ENCODE results near the gene PIP5K1C. TPM values are rescaled to one million over a fixed set of nuclear protein-coding genes. Genes with fewer than 3 reads are reported as not detected.

PIP5K1C gene
- total and polyA plus RNA-seq, 9 of the 15 experiments (the other 6 are each of a cell fraction or from before 2014, with no cell fraction given): 0.38 to 22.1 (median 4.1) TPM

DNA sequence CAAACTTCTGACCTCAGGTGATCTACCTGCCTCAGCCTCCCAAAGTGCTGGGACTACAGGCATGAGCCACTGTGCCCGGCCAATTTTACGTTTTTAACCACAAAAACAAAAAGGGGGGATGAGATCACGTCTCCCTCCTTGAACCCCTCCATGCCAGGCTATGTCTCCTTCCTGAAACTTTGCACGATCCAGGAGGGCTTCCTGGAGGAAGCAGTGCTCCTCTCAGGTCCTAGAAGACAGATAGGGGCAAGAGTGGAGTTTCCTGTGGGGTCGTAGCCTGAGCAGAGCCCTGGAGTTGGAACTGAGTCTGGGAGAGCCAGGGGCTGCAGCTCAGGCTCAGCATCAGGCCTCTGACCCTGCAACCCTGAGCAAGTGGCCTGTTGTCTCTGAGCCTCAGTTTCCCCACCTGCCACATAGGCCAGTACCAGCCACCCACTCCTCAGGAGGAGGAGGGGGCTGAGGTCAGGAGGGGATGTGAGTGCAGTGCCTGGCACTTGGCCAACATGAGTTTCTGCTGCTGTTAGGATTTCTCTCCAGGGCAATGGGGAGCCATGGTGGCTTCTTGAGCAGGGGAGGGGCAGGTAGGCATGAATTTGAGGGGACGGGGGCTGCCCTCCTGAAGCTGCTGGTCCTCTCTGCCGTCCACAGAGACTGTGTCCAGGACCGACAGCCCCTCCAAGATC lies 45.2 kb upstream of the PIP5K1C start:
- no peaks in the 10 kb centered on the region for H4K20me1 ChIP-seq (replicated peaks; ENCODE audit: control insufficient read depth, insufficient read depth, low read length)
- no TSS peak for BruUV-seq (replicated peaks)
- TF ChIP-seq RBM25 (IDR thresholded peaks at IDR 0.05; ENCODE audit: low read depth, low read length, severe bottlenecking): peak; percentile 39
- TF ChIP-seq KDM1A (IDR thresholded peaks at IDR 0.05): peak in 1 of 2 experiments; percentile 53; a peak in 1 of 4 replicates
- no peak for TF ChIP-seq CBX3 (IDR thresholded peaks at IDR 0.05; ENCODE audit: borderline replicate concordance in 1 of 2, low read length in 2 of 2)
- no peak for TF ChIP-seq RCOR1 (IDR thresholded peaks at IDR 0.05; ENCODE audit: borderline replicate concordance in 1 of 2, low read depth in 2 of 2, low read length in 2 of 2)
- no peak for TF ChIP-seq NR4A1 (CRISPR knock-in tag; IDR thresholded peaks at IDR 0.05)
- no peak for TF ChIP-seq NR4A1 (tag; IDR thresholded peaks at IDR 0.05)
- no peak for TF ChIP-seq SOX6 (IDR thresholded peaks at IDR 0.05)
- TF ChIP-seq, protein P1, sequence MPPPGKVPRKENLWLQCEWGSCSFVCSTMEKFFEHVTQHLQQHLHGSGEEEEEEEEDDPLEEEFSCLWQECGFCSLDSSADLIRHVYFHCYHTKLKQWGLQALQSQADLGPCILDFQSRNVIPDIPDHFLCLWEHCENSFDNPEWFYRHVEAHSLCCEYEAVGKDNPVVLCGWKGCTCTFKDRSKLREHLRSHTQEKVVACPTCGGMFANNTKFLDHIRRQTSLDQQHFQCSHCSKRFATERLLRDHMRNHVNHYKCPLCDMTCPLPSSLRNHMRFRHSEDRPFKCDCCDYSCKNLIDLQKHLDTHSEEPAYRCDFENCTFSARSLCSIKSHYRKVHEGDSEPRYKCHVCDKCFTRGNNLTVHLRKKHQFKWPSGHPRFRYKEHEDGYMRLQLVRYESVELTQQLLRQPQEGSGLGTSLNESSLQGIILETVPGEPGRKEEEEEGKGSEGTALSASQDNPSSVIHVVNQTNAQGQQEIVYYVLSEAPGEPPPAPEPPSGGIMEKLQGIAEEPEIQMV (tag; conservative IDR thresholded peaks at IDR 0.05; ENCODE audit: low read depth): no peak
- TF ChIP-seq HOMEZ (CRISPR knock-in tag; IDR thresholded peaks at IDR 0.05): no peak
- TF ChIP-seq THRB (CRISPR knock-in tag; conservative IDR thresholded peaks at IDR 0.05): no peak
- no peak for TF ChIP-seq OTX1 (CRISPR knock-in tag; IDR thresholded peaks at IDR 0.05)
- TF ChIP-seq CBX1 (IDR thresholded peaks at IDR 0.05; ENCODE audit: low read depth): 0 out of 2 replicates have a peak, but pooled peaks have one; percentile 26
- TF ChIP-seq GABPA (tag; conservative IDR thresholded peaks at IDR 0.05; ENCODE audit: low read depth): no peak
- TF ChIP-seq NFIC (IDR thresholded peaks at IDR 0.05): peak; percentile 92
- TF ChIP-seq NFIX (CRISPR knock-in tag; IDR thresholded peaks at IDR 0.05; ENCODE audit: low read depth): 0 out of 2 replicates have a peak, but pooled peaks have one; percentile 2
- TF ChIP-seq ZFP36 (IDR thresholded peaks at IDR 0.05; ENCODE audit: low read depth, low read length, partially characterized antibody): peak; percentile 96
- TF ChIP-seq ZNF436 (CRISPR knock-in tag; IDR thresholded peaks at IDR 0.05): peak; percentile 84; the same call in 1 of the 2 replicates
- TF ChIP-seq BCOR (IDR thresholded peaks at IDR 0.05): peak; percentile 87

More for the DNA sequence above, 45.2 kb upstream of the PIP5K1C start:
- H3K27me3 ChIP-seq (ENCODE audit: control insufficient read depth in 2 of 2, insufficient read depth in 2 of 2, low read length in 2 of 2): no peaks in the 10 kb centered on the region
- no peaks in the 10 kb centered on the region for H3K79me2 ChIP-seq (ENCODE audit: control insufficient read depth, insufficient read depth, low read length)
- ChIA-PET CTCF (ENCODE audit: low intra/inter-chr PET ratio) (interaction anchor here (0.6 kb wide), 1 partner anchor 28 kb away, joined by 5 read pairs; no protein-coding TSS in a partner anchor), POLR2A (interaction anchor here (1.9 kb wide), 1 partner anchor 17 kb away, joined by 5 read pairs; the partner anchor contains the start of gene MRPL54)
- H3K4me3 ChIP-seq: no peak overlapping the region
- no peak overlapping the region for H3K27ac ChIP-seq (ENCODE audit: extremely low read depth, low read depth, low read length)
- in situ Hi-C loops (cut with MboI): no loop called here
- DNase-seq (ENCODE audit: extremely low read depth in 1 of 4, low spot score in 3 of 4) (no peak), FAIRE-seq (no peak), ATAC-seq (no peak)
- no peak overlapping the region for H2AFZ ChIP-seq (ENCODE audit: low read depth, low read length)
- H3K36me3 ChIP-seq (ENCODE audit: control insufficient read depth, insufficient read depth, low read length): peaks cover 2% of the 10 kb centered on the region; the same call in 1 of the 3 replicates
- H3K4me2 ChIP-seq (ENCODE audit: insufficient read depth, low read length): no peak overlapping the region
- WGBS (ENCODE audit: insufficient coverage, low coverage, missing lambda C conversion rate): 21% methylated on average over 7 of the region's 8 CpGs
- no peak overlapping the region for H3K9ac ChIP-seq (ENCODE audit: insufficient read depth in 1 of 2, low read depth in 2 of 2, low read length in 2 of 2)
- no peaks in the 10 kb centered on the region for H3K9me1 ChIP-seq (ENCODE audit: control insufficient read depth, insufficient read depth, low read length)
- H3K9me3 ChIP-seq (replicated peaks; ENCODE audit: control insufficient read depth, insufficient read depth, low read depth, low read length): no peaks in the 10 kb centered on the region
- peaks cover 0 to 15% of the 10 kb centered on the region in 2 experiments; a peak in 3 of 5 replicates for H3K4me1 ChIP-seq (replicated peaks in 1 of 2; ENCODE audit: control insufficient read depth in 2 of 2, insufficient read depth in 2 of 2, low read length in 2 of 2)
- intact Hi-C loops (cut with micrococcal nuclease): no loop called here
